ENCODE results near the gene PYM1.

PYM1 gene

DNA sequence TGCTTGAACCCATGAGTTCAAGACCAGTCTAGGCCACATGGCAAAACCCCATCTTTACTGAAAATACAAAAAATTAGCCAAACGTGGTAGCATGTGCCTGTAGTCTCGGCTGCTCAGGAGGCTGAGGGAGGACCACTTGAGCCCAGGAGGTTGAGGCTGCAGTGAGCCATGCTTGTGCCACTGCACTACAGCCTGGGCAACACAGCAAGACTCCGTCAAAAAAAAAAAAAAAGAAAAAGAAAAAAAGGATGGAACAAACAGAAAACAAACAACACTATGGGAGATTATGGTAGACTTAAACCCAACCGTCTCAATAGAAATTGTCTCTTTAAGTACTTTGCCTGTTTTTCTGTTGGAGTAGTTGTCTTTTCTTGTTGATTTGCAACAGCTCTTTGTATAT lies 36.4 kb downstream of the PYM1 start:
- TF ChIP-seq, protein P1, sequence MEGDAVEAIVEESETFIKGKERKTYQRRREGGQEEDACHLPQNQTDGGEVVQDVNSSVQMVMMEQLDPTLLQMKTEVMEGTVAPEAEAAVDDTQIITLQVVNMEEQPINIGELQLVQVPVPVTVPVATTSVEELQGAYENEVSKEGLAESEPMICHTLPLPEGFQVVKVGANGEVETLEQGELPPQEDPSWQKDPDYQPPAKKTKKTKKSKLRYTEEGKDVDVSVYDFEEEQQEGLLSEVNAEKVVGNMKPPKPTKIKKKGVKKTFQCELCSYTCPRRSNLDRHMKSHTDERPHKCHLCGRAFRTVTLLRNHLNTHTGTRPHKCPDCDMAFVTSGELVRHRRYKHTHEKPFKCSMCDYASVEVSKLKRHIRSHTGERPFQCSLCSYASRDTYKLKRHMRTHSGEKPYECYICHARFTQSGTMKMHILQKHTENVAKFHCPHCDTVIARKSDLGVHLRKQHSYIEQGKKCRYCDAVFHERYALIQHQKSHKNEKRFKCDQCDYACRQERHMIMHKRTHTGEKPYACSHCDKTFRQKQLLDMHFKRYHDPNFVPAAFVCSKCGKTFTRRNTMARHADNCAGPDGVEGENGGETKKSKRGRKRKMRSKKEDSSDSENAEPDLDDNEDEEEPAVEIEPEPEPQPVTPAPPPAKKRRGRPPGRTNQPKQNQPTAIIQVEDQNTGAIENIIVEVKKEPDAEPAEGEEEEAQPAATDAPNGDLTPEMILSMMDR (IDR thresholded peaks at IDR 0.05), result no peak

DNA sequence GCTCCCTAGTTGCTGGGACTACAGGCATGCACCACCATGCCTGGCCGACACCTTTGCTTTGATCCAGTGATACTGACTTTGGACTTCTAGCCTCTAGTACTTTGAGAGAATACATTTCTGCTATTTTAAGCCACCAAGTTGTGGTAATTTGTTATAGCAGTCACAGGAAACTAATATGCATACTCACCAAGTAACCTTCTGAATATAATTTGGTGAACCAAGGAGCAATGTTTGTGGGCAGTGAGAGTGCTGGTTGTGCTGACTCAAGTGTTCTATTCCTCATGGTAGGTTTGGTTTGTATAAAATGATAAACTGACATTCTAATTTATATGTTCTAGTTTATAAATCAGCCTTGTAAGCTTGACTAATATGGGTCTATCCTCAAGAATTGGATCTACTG lies 42.6 kb downstream of the PYM1 start:
- TF ChIP-seq, protein P1 (IDR thresholded peaks at IDR 0.05), result no peak

DNA sequence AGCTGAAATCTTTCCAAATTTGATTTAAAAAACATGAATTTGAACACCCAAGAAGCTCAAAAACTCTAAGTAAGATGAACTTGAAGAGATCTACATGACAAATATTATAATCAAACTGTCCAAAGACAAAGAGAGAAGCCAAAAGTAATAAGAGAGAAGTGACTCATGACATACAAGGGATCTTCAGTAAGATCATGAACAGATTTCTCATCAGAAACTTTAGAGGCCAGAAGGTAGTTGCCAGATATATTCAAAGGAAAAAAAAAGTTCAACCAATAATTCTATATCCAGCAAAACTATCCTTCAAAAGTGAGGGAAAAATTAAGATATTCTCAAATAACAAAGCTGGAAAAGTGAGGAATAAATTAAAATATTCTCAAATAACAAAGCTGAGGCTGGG lies 49.9 kb downstream of the PYM1 start:
- TF ChIP-seq, protein P1 (IDR thresholded peaks at IDR 0.05), result no peak

DNA sequence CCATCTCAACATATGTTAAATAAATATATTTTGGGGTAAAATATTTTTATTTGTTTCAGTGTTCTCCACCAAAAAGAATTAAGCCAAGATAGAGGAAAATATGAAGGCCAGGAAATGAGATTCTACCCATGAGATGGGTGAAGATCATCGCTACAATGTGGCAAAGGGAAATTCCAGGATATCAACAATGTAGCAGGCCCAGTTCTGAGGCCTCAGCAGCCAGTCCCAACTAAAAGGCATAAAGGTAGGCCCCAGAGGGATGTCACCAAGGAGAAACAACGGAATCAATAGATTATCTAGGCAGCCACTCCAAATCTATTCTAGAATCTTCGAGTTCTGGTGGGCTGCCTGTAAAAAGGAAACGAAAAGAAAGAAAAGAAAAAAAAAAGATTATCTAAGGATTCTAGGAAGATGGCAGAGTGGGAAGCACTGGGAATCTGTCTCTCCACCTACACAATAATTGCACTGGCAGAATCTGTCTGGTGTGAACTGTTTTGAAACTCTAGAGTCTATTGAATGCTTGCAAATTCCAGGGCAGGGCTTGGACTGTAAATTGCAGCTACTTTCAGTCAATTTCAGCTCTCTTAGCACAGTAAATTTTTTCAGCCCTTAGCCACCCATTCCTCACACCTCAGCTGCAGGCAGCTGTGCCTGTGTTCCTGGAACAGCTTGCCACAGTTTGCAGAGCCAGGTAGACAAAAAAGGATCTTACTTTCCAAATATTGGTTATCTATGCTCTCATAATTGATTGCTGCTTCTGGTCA lies 51.8 kb downstream of the PYM1 start:
- TF ChIP-seq, protein P1 (IDR thresholded peaks at IDR 0.05), result no peak

DNA sequence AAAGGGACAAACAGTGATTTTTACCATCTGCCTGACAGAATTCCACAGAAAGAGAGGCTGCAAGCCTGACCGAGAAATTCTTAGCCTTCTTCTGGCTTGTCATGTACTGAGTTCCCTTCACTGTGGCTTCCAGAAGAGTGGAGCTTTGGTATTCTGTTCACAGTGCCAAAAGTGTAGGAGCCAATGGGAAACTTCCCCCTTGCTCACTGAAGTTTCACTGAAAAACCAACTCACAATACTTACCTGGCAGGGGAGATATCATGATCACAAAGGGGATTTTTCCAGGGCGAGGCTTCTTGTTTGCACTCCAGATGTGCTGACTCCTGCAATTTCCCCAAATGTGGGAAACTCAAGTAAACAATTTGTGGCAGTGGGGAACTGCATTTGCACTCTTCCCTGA lies 53.3 kb downstream of the PYM1 start:
- TF ChIP-seq, protein P1 (IDR thresholded peaks at IDR 0.05), result no peak

DNA sequence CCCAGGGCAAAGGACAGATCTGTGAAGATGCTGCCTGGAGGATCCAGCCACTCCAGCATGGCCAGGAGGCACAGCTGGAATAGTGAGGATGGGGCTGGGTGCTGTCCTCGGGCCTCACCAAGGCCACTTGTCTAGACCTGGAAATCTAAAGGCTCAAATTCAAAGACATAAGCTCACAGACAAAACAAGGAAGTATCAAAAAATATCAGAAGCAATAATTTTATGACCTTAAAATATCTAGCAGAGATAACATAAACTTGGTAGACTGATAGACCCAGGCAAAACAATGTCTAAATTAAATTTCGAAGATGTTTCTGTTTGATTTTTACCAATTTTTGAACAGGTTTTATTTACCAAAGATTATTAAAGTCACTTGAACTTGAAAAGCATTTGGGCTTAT lies 62.4 kb downstream of the PYM1 start:
- TF ChIP-seq, protein P1 (IDR thresholded peaks at IDR 0.05), result no peak

DNA sequence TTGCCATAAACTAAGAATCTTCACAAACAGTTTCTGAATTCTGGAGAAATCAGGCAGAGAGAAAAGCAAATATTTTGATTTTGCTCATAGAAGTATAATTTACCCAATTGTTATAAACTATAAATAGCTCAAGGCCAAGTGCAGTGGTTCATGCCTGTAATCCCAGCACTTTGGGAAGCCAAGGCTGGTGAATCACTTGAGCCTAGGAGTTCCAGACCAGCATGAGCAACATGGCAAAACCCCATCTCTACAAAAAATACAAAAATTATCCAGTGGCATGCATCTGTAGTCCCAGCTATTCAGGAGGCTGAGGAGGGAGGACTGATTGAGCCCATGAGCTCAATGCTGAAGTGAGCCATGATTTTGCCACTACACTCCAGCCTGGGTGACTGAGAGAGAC lies 65.4 kb downstream of the PYM1 start:
- TF ChIP-seq, protein P1 (IDR thresholded peaks at IDR 0.05), result no peak

DNA sequence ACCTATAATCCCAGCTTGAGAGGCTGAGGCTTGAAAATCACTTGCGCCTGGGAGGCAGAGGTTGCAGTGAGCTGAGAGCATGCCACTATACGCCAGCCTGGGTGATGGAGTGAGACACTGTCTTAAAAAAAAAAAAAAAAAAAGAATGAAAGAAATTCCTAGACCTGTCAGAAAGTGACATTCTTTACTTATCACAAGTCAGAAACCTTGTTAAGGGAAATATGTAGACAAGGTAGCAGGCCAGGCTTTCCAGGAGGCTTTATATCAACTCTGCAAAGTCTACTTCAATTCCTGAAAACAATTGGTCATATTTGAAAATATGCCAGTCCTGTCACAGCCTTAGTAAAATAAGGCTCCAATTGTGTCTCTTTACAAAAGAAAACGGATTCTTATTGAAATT lies 65.8 kb downstream of the PYM1 start:
- TF ChIP-seq, protein P1 (IDR thresholded peaks at IDR 0.05), result no peak

All from LNCAP (cell line).